Measurements from ENCODE around the gene NGF. TPM values are rescaled to one million over a fixed set of nuclear protein-coding genes. Genes with fewer than 3 reads are reported as not detected.

NGF gene
- total and polyA plus RNA-seq, 2 experiments from 2014 or later = 0.37 to 2.6 TPM

- no peak overlapping the region for H3K4me2 ChIP-seq
- WGBS (ENCODE audit: low lambda C conversion rate, missing lambda C conversion rate) = 87% methylated on average over 2 of the region's 2 CpGs
Measured at GRCh38 chr1:115306146-115306545, 31.9 kb downstream of the NGF start.

GRCh38 chr1:115303364-115303763, 34.7 kb downstream of the NGF start:
- no peaks in the 10 kb centered on the region for H3K9me3 ChIP-seq (ENCODE audit: low read depth)
- TF ChIP-seq EZH2 (IDR thresholded peaks at IDR 0.05; ENCODE audit: borderline replicate concordance) = no peak
- no peak for TF ChIP-seq CTCF (IDR thresholded peaks at IDR 0.05; ENCODE audit: poor library complexity)
- TF ChIP-seq EZH2phosphoT487 (IDR thresholded peaks at IDR 0.05; ENCODE audit: low read depth, severe bottlenecking, unreplicated experiment) = no peak
- no peaks in the 10 kb centered on the region for H3K9me2 ChIP-seq (replicated peaks; ENCODE audit: insufficient read depth)
- H3K4me2 ChIP-seq = no peak overlapping the region
- H3K4me3 ChIP-seq = no peak overlapping the region
- no peaks in the 10 kb centered on the region for H3K36me3 ChIP-seq (replicated peaks; ENCODE audit: insufficient read depth, low read depth)
- H2AFZ ChIP-seq = no peak overlapping the region
- WGBS (ENCODE audit: low lambda C conversion rate, missing lambda C conversion rate) = 100% methylated on average over 2 of the region's 2 CpGs
- H3K27me3 ChIP-seq = no peaks in the 10 kb centered on the region
- H3K27ac ChIP-seq = no peak overlapping the region
- DNase-seq (ENCODE audit: low spot score) = no peak
- H4K20me1 ChIP-seq (ENCODE audit: insufficient read depth, poor library complexity, severe bottlenecking) = no peaks in the 10 kb centered on the region
- no peaks in the 10 kb centered on the region for H3K79me2 ChIP-seq
- H3K4me1 ChIP-seq (ENCODE audit: insufficient read depth) = peaks cover 29% of the 10 kb centered on the region

More at GRCh38 chr1:115306146-115306545, 31.9 kb downstream of the NGF start:
- H2AFZ ChIP-seq = no peak overlapping the region
- no peak overlapping the region for H3K27ac ChIP-seq
- no peak for DNase-seq (ENCODE audit: low spot score)
- TF ChIP-seq EZH2 (IDR thresholded peaks at IDR 0.05; ENCODE audit: borderline replicate concordance) = no peak
- TF ChIP-seq CTCF (IDR thresholded peaks at IDR 0.05; ENCODE audit: poor library complexity) = no peak
- TF ChIP-seq EZH2phosphoT487 (IDR thresholded peaks at IDR 0.05; ENCODE audit: low read depth, severe bottlenecking, unreplicated experiment) = no peak
- peaks cover 8% of the 10 kb centered on the region for H3K4me1 ChIP-seq (ENCODE audit: insufficient read depth)
- H3K36me3 ChIP-seq (replicated peaks; ENCODE audit: insufficient read depth, low read depth) = no peaks in the 10 kb centered on the region
- H3K79me2 ChIP-seq = no peaks in the 10 kb centered on the region
- no peak overlapping the region for H3K4me3 ChIP-seq
- no peaks in the 10 kb centered on the region for H4K20me1 ChIP-seq (ENCODE audit: insufficient read depth, poor library complexity, severe bottlenecking)
- no peaks in the 10 kb centered on the region for H3K9me3 ChIP-seq (ENCODE audit: low read depth)
- H3K27me3 ChIP-seq = no peaks in the 10 kb centered on the region
- H3K9me2 ChIP-seq (replicated peaks; ENCODE audit: insufficient read depth) = no peaks in the 10 kb centered on the region

- 41% methylated on average over 9 of the region's 9 CpGs for WGBS (ENCODE audit: low lambda C conversion rate, missing lambda C conversion rate)
- H3K4me3 ChIP-seq = no peak overlapping the region
- no peaks in the 10 kb centered on the region for H4K20me1 ChIP-seq (ENCODE audit: insufficient read depth, poor library complexity, severe bottlenecking)
- H3K79me2 ChIP-seq = no peaks in the 10 kb centered on the region
- no peaks in the 10 kb centered on the region for H3K27me3 ChIP-seq
- H3K9me3 ChIP-seq (ENCODE audit: low read depth) = no peaks in the 10 kb centered on the region
- no peaks in the 10 kb centered on the region for H3K9me2 ChIP-seq (replicated peaks; ENCODE audit: insufficient read depth)
- no peak overlapping the region for H3K4me2 ChIP-seq
- TF ChIP-seq CTCF (IDR thresholded peaks at IDR 0.05; ENCODE audit: poor library complexity) (no peak), EZH2phosphoT487 (IDR thresholded peaks at IDR 0.05; ENCODE audit: low read depth, severe bottlenecking, unreplicated experiment) (no peak), EZH2 (IDR thresholded peaks at IDR 0.05; ENCODE audit: borderline replicate concordance) (no peak)
- no peaks in the 10 kb centered on the region for H3K36me3 ChIP-seq (replicated peaks; ENCODE audit: insufficient read depth, low read depth)
- peak; percentile 32 for DNase-seq (ENCODE audit: low spot score)
- H2AFZ ChIP-seq = no peak overlapping the region
- H3K4me1 ChIP-seq (ENCODE audit: insufficient read depth) = peaks cover 29% of the 10 kb centered on the region
- H3K27ac ChIP-seq = peak overlapping the region; percentile 77
Measured at GRCh38 chr1:115302390-115302961, 35.6 kb downstream of the NGF start.
